Testis (tissue), 3 donors: ENCODE data around the gene TBL1XR1. TPM values are rescaled to one million over a fixed set of nuclear protein-coding genes. Genes with fewer than 3 reads are reported as not detected.

Experiments
- DNase-seq: peaks from one replicate; pipeline ENCODE4 v3.0.0-alpha.2; 2019
- H3K27ac ChIP-seq, 2 donors: fragments of 200-600 bp; sonication (generic); one replicate each; pipeline ENCODE4 v1.5.1; 2019
- H3K27me3 ChIP-seq: fragments of 200-600 bp; sonication (generic); one replicate; pipeline ENCODE4 v1.5.1; 2019
- H3K36me3 ChIP-seq: fragments of 200-600 bp; sonication (generic); one replicate; pipeline ENCODE4 v1.5.1; 2017; ENCODE audit warnings: low read depth; ENCODE audit errors: missing control alignments
- H3K4me1 ChIP-seq: fragments of 200-600 bp; sonication (generic); one replicate; pipeline ENCODE4 v1.5.1; 2019
- H3K4me3 ChIP-seq, 2 donors: fragments of 200-600 bp; sonication (generic); one replicate each; pipeline ENCODE4 v1.5.1; 2017 to 2019
- H3K9me3 ChIP-seq: fragments of 200-600 bp; sonication (generic); one replicate; pipeline ENCODE4 v1.5.1; 2017
- CTCF ChIP-seq, 3 experiments: fragments of 450-650 bp in 2 of 3; fragments of 200-600 bp in 1 of 3; sonication (generic) in 1 of 3; IDR thresholded peaks; one replicate each; pipeline ENCODE4 v1.5.1; 2016 to 2019; ENCODE audit warnings: antibody characterized with exemption in 3 of 3, mild to moderate bottlenecking in 2 of 3, moderate library complexity in 1 of 3
- POLR2A ChIP-seq: fragments of 450-650 bp; IDR thresholded peaks from one replicate; pipeline ENCODE4 v1.6.1; 2017; ENCODE audit warnings: antibody characterized with exemption, mild to moderate bottlenecking, moderate library complexity
- WGBS, 2 donors: methylation state at CpG; one replicate each; pipeline ENCODE4 v1.1.5; 2018; 5-methylcytosine and 5-hydroxymethylcytosine counted together
- intact Hi-C: fragments of 100-400 bp; cut with DNase I; formaldehyde crosslinking; loops from one replicate; pipeline ENCODE4 v1.15.1; 2023; ENCODE audit warnings: low total_unique reads
- polyA plus RNA-seq: library from polyadenylated mRNA; stranded (reverse); fragments of 350-450 nt; fragmentation: Illumina TruSeq; extraction: RNeasy Lipid Tissue Mini Kit (QIAGEN cat#74804); gene quantifications from one replicate; pipeline ENCODE4 v1.2.3, GENCODE V29; 2014; ENCODE audit warnings: low read depth, low replicate concordance; ENCODE audit not compliant: insufficient read depth
- small RNA-seq, 2 donors: library from RNA; depleted of rRNA; stranded (forward); fragments of <200 nt; gene quantifications; one replicate each; pipeline ENCODE3, GENCODE V24; 2016
- total RNA-seq, 2 donors: library from RNA; depleted of rRNA; stranded (reverse); fragments of >200 nt; gene quantifications; one replicate each; pipeline ENCODE4 v1.2.3, GENCODE V29; 2016

TBL1XR1 gene
- total and polyA plus RNA-seq, 3 donors from 2014 or later = 44.2 to 67.6 (median 59.8) TPM

GRCh38 chr3:176969506-176969905, 227.8 kb downstream of the TBL1XR1 start:
- 41% methylated on average over 1 of the region's 1 CpG for WGBS, 2 donors

More at GRCh38 chr3:176969506-176969905, 227.8 kb downstream of the TBL1XR1 start:
- no peaks in the 10 kb centered on the region for H3K4me1 ChIP-seq
- H3K27me3 ChIP-seq = no peaks in the 10 kb centered on the region
- no peaks in the 10 kb centered on the region for H3K36me3 ChIP-seq
- TF ChIP-seq POLR2A = no peak
- TF ChIP-seq CTCF (IDR thresholded peaks at IDR 0.05) = no peak
- no peak for DNase-seq
- no peak overlapping the region for H3K4me3 ChIP-seq
- intact Hi-C loops = no loop called here
- H3K9me3 ChIP-seq = no peaks in the 10 kb centered on the region
- H3K27ac ChIP-seq = peak overlapping the region in 1 of 2 donors; percentile 5

Small RNA genes within 50 kb of the gene (small RNA-seq; reads per million reads assigned to genes)
- gene RF00019 (0 reads per million in 2 donors), gene RNU6-681P (0 reads per million in 2 donors)
